Fibroblast of lung (primary cell): ENCODE measurements around the gene UBL4B.

Source experiments
- EZH2 ChIP-seq: IDR thresholded peaks from 2 replicates; pipeline ENCODE4 v1.5.1; 2012; ENCODE audit warnings: low read length, control low read depth, mild to moderate bottlenecking; ENCODE audit errors: missing control alignments
- TF ChIP-seq, protein P1 (sequence below), 2 donors: IDR thresholded peaks in 1 of 2; conservative IDR thresholded peaks in 1 of 2; 1 replicate in 1 of 2; 2 replicates in 1 of 2; pipeline ENCODE4 v1.5.1; 2011 to 2012; ENCODE audit warnings: low read length in 2 of 2, control low read depth in 1 of 2, inconsistent platforms in 1 of 2, low read depth in 1 of 2, mild to moderate bottlenecking in 1 of 2

DNA sequence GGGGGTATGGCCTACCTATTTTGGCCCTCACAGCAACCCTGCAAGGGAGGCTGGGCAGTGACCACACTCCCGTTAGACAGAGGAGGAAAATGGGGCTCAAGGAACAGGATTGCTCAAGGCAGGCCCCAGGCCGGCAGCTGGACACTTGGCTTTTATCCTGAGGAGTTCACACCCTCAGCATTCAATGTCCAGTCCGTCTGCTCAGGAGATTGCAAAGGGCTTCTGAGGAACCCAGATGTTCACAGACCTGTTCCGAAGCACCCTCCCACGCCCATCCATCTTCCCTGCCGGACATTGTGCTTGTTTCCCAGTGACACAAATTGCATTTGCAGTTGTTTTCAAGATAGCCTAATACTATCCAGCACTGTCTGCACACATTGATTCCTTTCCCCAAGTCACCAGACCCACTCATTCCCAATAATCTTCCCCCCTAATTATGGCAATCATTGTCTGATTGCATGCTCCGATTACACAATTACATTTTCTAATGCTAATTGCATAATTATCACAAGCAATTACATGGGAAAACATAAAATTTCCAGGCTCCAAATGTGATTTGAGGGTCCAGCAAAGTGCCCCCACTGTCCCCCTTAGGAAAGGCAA lies 4.3 kb upstream of the UBL4B start:
- TF ChIP-seq, protein P1, sequence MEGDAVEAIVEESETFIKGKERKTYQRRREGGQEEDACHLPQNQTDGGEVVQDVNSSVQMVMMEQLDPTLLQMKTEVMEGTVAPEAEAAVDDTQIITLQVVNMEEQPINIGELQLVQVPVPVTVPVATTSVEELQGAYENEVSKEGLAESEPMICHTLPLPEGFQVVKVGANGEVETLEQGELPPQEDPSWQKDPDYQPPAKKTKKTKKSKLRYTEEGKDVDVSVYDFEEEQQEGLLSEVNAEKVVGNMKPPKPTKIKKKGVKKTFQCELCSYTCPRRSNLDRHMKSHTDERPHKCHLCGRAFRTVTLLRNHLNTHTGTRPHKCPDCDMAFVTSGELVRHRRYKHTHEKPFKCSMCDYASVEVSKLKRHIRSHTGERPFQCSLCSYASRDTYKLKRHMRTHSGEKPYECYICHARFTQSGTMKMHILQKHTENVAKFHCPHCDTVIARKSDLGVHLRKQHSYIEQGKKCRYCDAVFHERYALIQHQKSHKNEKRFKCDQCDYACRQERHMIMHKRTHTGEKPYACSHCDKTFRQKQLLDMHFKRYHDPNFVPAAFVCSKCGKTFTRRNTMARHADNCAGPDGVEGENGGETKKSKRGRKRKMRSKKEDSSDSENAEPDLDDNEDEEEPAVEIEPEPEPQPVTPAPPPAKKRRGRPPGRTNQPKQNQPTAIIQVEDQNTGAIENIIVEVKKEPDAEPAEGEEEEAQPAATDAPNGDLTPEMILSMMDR (conservative IDR thresholded peaks at IDR 0.05 in 1 of 2, IDR thresholded peaks at IDR 0.05 in 1 of 2; ENCODE audit: low read depth in 1 of 2, low read length in 2 of 2), result no peak
- no peak for TF ChIP-seq EZH2
